H1 (cell line): ENCODE measurements around the gene FAM163A.

Experiments used
- CHD1 ChIP-seq: IDR thresholded peaks from 2 replicates; pipeline ENCODE4 v1.6.1; 2012; ENCODE audit warnings: low read depth, low read length, improper control_type of control experiment
- GABPA ChIP-seq: IDR thresholded peaks from 2 replicates; pipeline ENCODE4 v1.6.1; 2011; ENCODE audit warnings: mild to moderate bottlenecking, low read length, moderate library complexity, borderline replicate concordance; ENCODE audit not compliant: insufficient read depth
- POLR2A ChIP-seq, 2 experiments: IDR thresholded peaks; 1 replicate in 1 of 2; 2 replicates in 1 of 2; pipeline ENCODE4 v1.6.1; 2011; ENCODE audit warnings: low read depth in 2 of 2, low read length in 2 of 2, mild to moderate bottlenecking in 2 of 2; ENCODE audit errors: control extremely low read depth in 1 of 2
- RBBP5 ChIP-seq: IDR thresholded peaks from 2 replicates; pipeline ENCODE4 v1.7.1; 2012; ENCODE audit warnings: low read depth, mild to moderate bottlenecking, inconsistent platforms, low read length, moderate library complexity, borderline replicate concordance
- TF ChIP-seq, protein P1 (sequence below), 3 experiments: IDR thresholded peaks; 1 replicate in 2 of 3; 2 replicates in 1 of 3; pipeline versions ENCODE4 v1.5.1 to v1.6.1; 2011; ENCODE audit warnings: low read length in 3 of 3, mild to moderate bottlenecking in 3 of 3, inconsistent platforms in 2 of 3, low read depth in 1 of 3, moderate library complexity in 1 of 3; ENCODE audit not compliant: insufficient read depth in 1 of 3; ENCODE audit errors: control extremely low read depth in 1 of 3

DNA sequence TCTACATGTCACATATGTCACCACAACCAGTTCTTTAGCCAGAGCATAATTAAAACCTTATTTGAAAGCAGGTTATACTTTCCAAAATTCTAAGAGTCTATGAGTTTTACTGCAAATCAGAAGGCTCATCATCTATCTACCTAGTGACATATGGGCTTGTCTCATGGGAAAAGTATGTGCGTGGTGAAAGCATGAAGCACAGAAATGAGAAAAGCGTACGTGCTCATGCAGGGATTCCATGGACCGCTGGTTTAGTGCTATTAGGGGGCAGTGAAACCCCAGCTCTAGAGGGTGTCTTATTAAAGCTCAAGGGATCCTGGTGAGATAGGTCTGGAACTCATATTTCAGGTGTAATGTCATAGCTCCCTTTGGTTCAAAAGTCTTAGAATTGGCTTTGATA is 50.2 kb downstream of the FAM163A start:
- TF ChIP-seq, protein P1, sequence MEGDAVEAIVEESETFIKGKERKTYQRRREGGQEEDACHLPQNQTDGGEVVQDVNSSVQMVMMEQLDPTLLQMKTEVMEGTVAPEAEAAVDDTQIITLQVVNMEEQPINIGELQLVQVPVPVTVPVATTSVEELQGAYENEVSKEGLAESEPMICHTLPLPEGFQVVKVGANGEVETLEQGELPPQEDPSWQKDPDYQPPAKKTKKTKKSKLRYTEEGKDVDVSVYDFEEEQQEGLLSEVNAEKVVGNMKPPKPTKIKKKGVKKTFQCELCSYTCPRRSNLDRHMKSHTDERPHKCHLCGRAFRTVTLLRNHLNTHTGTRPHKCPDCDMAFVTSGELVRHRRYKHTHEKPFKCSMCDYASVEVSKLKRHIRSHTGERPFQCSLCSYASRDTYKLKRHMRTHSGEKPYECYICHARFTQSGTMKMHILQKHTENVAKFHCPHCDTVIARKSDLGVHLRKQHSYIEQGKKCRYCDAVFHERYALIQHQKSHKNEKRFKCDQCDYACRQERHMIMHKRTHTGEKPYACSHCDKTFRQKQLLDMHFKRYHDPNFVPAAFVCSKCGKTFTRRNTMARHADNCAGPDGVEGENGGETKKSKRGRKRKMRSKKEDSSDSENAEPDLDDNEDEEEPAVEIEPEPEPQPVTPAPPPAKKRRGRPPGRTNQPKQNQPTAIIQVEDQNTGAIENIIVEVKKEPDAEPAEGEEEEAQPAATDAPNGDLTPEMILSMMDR (IDR thresholded peaks at IDR 0.05; ENCODE audit: control extremely low read depth in 1 of 3, insufficient read depth in 1 of 3, low read depth in 1 of 3, low read length in 3 of 3) = no peak
- TF ChIP-seq RBBP5 = no peak
- no peak for TF ChIP-seq POLR2A (IDR thresholded peaks at IDR 0.05; ENCODE audit: control extremely low read depth in 1 of 2, low read depth in 2 of 2, low read length in 2 of 2)
- TF ChIP-seq GABPA = no peak
- no peak for TF ChIP-seq CHD1
